ENCODE measurements around the gene BBS9. TPM values are rescaled to one million over a fixed set of nuclear protein-coding genes. Genes with fewer than 3 reads are reported as not detected.
"Not testable (repeated sequence)": the region's sequence is repeated elsewhere in the genome, so short reads cannot be mapped to it uniquely, and the experiment has no call there.

BBS9 gene
- total RNA-seq, 2 experiments from 2014 or later = 6.0 to 7.7 TPM

- Mint-ChIP-seq H3K4me1 (ENCODE audit: low read depth) (peaks cover 6% of the 10 kb centered on the region), H3K36me3 (ENCODE audit: low read depth) (peaks cover 3% of the 10 kb centered on the region), H3K27ac (no peak overlapping the region), H3K9me3 (no peaks in the 10 kb centered on the region), H3K4me3 (no peak overlapping the region), H3K27me3 (no peaks in the 10 kb centered on the region)
- no peak for DNase-seq
- CTCF ChIA-PET = interaction anchor here (0.5 to 1.4 kb wide), 2 partner anchors 161 to 416 kb away, joined by 3 read pairs; no protein-coding TSS in a partner anchor
- ATAC-seq = no peak
- intact Hi-C loops (cut with micrococcal nuclease) = no loop called here
- no peak for TF ChIP-seq CTCF (IDR thresholded peaks at IDR 0.05)
- POLR2A ChIA-PET = no interaction called here
These were observed 133.1 kb downstream of the BBS9 start for GRCh38 chr7:33262476-33262875.

DNA sequence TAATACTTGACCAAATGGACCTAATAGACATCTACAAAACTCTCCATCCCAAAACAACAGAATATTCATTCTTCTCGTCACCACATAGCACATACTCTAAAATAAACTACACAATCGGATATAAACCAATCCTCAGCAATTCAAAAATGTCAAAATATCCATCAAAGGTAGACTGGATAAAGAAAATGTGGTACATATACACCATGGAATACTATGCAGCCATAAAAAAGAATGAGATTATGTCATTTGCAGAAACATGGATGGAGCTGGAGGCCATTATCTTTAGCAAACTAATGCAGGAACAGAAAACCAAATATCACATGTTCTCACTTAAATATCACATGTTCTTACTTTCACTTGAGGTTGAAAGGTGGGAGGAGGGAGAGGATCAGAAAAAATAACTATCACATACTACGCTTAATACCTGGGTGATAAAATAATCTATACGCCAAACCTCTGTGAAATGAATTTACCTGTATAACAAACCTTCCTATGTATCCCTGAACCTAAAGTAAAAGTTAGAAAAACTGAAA is 142.5 kb downstream of the BBS9 start:
- peaks cover 23% of the 10 kb centered on the region for H3K9me3 Mint-ChIP-seq
- ATAC-seq; CTCF ChIA-PET; H3K27me3 Mint-ChIP-seq; H3K27ac Mint-ChIP-seq; POLR2A ChIA-PET; H3K4me3 Mint-ChIP-seq; H3K4me1 Mint-ChIP-seq (ENCODE audit: low read depth); intact Hi-C loops (cut with micrococcal nuclease); DNase-seq: not testable (repeated sequence)
- peaks cover 27% of the 10 kb centered on the region for H3K36me3 Mint-ChIP-seq (ENCODE audit: low read depth)

DNA sequence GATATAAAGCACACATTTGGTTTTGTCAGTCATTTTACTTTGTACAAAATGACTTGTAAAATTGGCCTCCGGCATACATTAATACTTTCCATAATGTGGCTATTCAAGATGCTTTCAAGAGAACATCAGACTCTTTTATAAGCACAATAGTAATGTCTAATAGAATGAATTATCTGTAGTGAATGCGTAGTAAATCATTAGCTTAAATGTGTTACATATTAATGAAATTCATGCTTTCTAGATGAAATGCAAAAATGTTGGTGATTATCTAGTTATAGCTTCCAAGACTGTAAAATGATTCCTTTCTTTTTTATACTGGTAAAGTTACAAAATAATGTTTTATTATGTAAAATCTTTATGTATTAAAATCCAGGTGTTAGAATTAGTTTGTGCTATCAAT is 144.0 kb downstream of the BBS9 start:
- POLR2A ChIA-PET = no interaction called here
- TF ChIP-seq CTCF (IDR thresholded peaks at IDR 0.05) = no peak
- intact Hi-C loops (cut with micrococcal nuclease) = no loop called here
- Mint-ChIP-seq H3K9me3 (peaks cover 37% of the 10 kb centered on the region), H3K4me1 (ENCODE audit: low read depth) (no peaks in the 10 kb centered on the region), H3K36me3 (ENCODE audit: low read depth) (peaks cover 37% of the 10 kb centered on the region), H3K4me3 (no peak overlapping the region), H3K27me3 (no peaks in the 10 kb centered on the region), H3K27ac (no peak overlapping the region)
- DNase-seq (no peak), ATAC-seq (no peak)
- CTCF ChIA-PET = no interaction called here

DNA sequence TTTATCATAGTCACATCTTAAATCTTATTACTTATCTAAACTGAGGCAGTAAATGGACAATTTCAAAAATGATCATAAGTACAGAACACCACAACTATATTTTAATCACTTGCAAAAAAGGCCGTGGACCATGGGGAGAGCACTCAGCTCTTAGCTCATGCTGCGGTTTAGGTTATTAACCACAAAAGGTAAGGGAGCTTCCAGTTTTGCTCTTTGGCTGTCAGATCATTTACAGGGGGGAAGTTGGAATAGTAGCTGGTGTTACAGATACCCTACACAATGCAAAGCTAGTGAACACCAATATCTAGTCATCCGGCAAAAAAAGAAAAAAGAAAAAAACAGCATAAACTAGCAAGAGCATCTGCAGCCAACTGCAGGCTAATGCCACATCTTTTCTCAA is 147.0 kb downstream of the BBS9 start:
- Mint-ChIP-seq H3K4me3 (no peak overlapping the region), H3K36me3 (ENCODE audit: low read depth) (peaks cover 30% of the 10 kb centered on the region), H3K4me1 (ENCODE audit: low read depth) (no peaks in the 10 kb centered on the region), H3K27me3 (no peaks in the 10 kb centered on the region), H3K9me3 (peaks cover 30% of the 10 kb centered on the region), H3K27ac (no peak overlapping the region)
- ATAC-seq (no peak), DNase-seq (no peak)
- CTCF ChIA-PET = no interaction called here
- intact Hi-C loops (cut with micrococcal nuclease) = no loop called here
- no peak for TF ChIP-seq CTCF (IDR thresholded peaks at IDR 0.05)
- POLR2A ChIA-PET = no interaction called here

DNA sequence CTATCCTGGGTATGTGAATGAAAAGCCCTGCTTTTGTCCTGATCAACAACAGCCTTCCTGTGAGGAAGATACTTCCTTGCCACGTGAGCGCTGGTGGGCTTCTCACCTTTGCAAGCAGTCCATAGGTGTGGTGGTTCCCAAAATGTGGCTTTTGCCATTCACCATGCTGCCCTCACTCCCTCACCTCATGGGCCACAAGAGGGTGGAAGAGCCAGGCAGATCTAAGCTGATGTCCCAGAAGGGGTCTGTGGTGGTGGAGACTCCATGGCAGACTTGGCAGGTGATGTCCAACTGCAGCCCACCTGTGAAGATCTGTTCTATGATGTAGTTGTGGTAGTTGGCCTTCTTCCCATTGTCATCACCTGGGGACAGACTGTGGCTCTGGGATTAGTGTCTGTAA is 147.4 kb downstream of the BBS9 start:
- H3K4me1 Mint-ChIP-seq (ENCODE audit: low read depth) = no peaks in the 10 kb centered on the region
- ChIA-PET CTCF (no interaction called here), POLR2A (no interaction called here)
- no peak overlapping the region for H3K27ac Mint-ChIP-seq
- no peaks in the 10 kb centered on the region for H3K27me3 Mint-ChIP-seq
- intact Hi-C loops (cut with micrococcal nuclease) = no loop called here
- no peak for TF ChIP-seq CTCF (IDR thresholded peaks at IDR 0.05)
- H3K9me3 Mint-ChIP-seq = peaks cover 26% of the 10 kb centered on the region
- ATAC-seq = no peak
- H3K36me3 Mint-ChIP-seq (ENCODE audit: low read depth) = peaks cover 27% of the 10 kb centered on the region
- no peak for DNase-seq
- H3K4me3 Mint-ChIP-seq = no peak overlapping the region

DNA sequence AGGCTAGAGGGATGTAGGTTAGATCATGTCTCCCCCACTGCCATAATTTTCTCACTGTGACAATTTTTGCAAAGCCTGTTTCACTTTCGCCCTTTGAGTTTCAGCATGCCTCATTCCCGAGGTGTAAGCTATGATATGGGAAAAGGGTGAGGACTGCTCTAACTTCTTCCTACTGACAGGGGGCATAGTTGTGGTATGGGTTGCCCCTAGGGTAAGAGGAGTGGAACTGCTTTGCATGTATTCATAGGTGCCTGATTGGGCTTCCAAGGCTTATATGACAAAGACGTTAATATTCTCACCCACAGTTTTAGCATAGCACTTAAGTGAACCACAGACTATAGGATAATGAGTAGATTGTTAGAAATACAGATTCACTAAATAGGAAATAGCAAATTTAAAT is 148.7 kb downstream of the BBS9 start:
- H3K27me3 Mint-ChIP-seq = no peaks in the 10 kb centered on the region
- ATAC-seq = no peak
- no peak overlapping the region for H3K27ac Mint-ChIP-seq
- H3K36me3 Mint-ChIP-seq (ENCODE audit: low read depth) = peaks cover 27% of the 10 kb centered on the region
- H3K4me1 Mint-ChIP-seq (ENCODE audit: low read depth) = no peaks in the 10 kb centered on the region
- ChIA-PET POLR2A (no interaction called here), CTCF (interaction anchor here (1.1 kb wide), 1 partner anchor 81 kb away, joined by 3 read pairs; no protein-coding TSS in a partner anchor)
- no peak for TF ChIP-seq CTCF (IDR thresholded peaks at IDR 0.05)
- peaks cover 19% of the 10 kb centered on the region for H3K9me3 Mint-ChIP-seq
- intact Hi-C loops (cut with micrococcal nuclease) = no loop called here
- no peak overlapping the region for H3K4me3 Mint-ChIP-seq
- DNase-seq = no peak
